ENCODE measurements around the gene C5AR1.
"Not testable (repeated sequence)": the region's sequence is repeated elsewhere in the genome, so short reads cannot be mapped to it uniquely, and the experiment has no call there.

Gene C5AR1

DNA sequence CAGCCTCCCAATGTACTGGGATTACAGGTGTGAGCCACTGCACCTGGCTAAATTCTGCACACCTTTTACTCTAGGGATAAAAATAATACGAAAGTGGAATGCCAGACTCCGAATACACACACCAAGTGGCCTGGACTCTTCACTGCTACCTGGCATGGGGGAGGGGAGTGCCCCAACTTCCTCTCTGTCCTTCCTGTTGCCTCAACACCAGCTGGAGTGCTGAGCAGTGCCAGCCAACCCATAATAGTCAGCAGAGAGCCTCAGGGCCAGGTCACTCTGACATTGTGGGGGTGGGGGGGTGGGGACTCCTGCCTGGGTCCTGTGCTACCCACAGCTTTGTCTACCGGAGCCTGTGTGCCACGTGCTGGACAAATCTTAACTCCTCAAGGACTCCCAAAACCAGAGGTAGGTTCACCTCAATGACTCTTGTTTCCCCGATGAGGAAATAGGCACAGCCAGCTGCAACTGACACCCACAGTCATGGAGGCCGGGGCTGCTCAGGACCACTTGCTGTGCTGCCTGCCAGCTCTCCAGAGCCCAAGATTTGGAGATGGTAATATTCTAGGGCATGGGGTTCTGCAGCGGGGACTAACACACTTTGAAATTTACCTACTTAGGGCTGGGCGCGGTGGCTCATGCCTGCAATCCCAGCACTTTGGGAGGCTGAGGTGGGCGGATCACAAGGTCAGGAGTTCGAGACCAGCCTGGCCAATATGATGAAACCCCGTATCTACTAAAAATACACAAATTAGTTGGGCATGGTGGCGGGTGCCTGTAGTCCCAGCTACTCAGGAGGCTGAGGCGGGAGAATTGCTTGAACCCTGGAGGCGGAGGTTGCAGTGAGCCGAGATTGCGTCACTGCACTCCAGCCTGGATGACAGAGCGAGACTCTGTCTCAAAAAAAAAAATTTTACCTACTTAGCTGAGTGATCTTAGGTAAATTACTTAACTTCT, 27.4 kb downstream of the C5AR1 start:
- not testable (repeated sequence) for FAIRE-seq

DNA sequence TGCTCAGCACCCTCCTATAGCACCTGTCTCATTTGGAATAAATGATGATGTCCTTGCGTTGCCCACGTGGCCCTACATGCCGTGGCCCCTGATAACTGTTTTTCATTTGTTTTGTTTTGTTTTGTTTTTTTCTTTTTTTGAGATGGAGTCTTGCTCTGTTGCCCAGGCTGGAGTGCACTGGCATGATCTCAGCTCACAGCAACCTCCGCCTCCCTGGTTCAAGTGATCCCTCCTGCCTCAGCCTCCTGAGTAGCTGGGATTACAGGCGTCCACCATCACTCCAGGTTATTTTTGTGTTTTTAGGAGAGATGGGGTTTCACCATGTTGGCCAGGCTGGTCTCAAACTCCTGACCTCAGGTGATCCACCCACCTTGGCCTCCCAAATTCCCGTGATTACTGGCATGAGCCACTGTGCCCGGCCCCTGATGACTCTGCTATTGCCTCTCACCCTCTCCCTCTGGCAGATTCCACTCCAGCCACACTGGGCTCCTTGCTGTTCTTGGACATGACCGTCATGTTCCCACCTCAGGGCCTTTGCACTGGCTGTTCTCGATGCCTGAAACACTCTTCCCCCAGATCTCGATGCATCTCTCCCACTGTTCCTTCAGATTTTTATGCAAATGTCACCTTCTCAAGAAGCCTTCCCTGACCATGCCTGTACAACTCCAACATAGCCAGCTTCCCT, 29.7 kb downstream of the C5AR1 start:
- no peak for FAIRE-seq

DNA sequence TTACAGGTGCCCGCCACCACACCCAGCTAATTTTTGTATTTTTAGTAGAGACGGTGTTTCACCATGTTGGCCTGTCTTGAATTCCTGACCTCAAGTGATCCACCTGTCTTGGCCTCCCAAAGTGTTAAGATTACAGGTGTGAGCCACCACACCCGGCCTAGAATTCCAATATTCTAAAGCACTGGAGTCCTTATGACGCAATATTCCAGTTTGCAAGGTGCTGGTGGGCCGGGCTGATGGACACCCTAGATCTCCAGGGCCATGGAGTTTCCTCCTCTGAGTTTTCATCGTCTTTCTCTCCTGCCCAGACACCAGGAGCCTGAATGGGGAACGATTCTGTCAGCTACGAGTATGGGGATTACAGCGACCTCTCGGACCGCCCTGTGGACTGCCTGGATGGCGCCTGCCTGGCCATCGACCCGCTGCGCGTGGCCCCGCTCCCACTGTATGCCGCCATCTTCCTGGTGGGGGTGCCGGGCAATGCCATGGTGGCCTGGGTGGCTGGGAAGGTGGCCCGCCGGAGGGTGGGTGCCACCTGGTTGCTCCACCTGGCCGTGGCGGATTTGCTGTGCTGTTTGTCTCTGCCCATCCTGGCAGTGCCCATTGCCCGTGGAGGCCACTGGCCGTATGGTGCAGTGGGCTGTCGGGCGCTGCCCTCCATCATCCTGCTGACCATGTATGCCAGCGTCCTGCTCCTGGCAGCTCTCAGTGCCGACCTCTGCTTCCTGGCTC, 31.0 kb downstream of the C5AR1 start:
- no peak for FAIRE-seq

DNA sequence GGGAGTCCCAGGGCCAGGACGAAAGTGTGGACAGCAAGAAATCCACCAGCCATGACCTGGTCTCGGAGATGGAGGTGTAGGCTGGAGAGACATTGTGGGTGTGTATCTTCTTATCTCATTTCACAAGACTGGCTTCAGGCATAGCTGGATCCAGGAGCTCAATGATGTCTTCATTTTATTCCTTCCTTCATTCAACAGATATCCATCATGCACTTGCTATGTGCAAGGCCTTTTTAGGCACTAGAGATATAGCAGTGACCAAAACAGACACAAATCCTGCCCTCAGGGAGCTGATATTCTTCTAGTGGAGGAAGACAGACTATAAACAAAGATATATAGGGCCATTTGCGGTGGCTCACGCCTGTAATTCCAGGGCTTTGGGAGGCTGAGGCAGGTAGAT, 32.1 kb downstream of the C5AR1 start:
- FAIRE-seq = no peak

DNA sequence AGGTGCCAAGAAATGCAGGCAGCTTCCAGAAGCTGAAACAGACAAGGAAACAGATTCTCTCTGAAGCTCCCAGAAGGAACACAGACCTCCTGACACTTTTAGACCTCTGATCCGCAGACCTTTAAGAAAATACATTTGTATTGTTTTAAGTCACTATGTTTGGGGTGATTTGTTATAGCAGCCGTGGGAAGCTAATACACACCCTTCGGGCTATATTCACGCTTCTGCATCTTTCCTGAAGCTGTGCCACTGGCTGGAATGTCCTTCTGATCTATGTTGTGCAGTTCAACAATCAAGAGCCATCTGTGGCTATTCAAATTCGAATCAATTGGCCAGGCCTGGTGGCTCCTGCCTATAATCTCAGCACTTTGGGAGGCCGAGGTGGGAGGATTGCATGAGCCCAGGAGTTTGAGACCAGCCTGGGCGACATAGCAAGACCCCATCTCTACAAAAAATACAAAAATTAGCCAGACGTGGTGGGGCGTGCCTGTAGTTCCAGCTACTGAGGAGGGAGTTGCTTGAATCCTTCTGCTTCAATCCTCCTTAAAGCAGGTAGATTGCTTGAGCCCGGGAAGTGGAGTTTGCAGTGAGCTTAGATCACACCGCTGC, 33.6 kb downstream of the C5AR1 start:
- FAIRE-seq = no peak

DNA sequence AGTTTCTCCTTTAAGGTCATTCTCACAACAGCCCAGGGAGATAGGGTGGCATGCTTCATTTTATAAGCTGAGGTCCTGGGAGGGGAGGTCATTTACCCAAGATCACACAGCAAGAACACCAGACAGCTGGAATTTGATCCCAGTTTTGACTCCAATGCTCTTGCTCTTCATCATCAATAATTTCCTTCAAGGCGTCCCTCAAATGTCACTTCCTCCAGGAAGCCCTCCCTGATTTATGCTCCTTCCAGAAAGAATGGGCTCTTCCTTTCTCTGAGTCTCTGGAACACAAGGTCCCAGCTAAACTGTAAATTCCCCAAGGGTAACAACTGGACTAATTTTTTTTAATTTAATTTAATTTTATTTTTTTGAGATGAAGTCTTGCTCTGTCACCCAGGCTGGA, 34.8 kb downstream of the C5AR1 start:
- no peak for FAIRE-seq

DNA sequence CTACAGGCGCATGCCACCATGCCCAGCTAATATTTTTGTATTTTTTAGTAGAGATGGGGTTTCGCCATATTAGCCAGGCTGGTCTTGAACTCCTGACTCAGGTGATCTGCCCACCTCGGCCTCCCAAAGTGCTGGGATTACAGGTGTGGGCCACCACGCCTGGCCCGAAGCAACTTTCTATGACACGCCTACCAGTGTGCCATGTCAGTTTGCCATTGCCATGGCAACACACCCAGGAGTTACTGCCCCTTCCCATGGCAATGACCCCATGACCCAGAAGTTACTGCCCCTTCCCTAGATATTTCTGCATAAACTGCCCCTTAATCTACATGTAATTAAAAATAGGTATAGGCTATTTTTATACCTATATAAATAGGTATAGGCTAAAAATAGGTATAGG, 36.4 kb downstream of the C5AR1 start:
- FAIRE-seq = not testable (repeated sequence)

DNA sequence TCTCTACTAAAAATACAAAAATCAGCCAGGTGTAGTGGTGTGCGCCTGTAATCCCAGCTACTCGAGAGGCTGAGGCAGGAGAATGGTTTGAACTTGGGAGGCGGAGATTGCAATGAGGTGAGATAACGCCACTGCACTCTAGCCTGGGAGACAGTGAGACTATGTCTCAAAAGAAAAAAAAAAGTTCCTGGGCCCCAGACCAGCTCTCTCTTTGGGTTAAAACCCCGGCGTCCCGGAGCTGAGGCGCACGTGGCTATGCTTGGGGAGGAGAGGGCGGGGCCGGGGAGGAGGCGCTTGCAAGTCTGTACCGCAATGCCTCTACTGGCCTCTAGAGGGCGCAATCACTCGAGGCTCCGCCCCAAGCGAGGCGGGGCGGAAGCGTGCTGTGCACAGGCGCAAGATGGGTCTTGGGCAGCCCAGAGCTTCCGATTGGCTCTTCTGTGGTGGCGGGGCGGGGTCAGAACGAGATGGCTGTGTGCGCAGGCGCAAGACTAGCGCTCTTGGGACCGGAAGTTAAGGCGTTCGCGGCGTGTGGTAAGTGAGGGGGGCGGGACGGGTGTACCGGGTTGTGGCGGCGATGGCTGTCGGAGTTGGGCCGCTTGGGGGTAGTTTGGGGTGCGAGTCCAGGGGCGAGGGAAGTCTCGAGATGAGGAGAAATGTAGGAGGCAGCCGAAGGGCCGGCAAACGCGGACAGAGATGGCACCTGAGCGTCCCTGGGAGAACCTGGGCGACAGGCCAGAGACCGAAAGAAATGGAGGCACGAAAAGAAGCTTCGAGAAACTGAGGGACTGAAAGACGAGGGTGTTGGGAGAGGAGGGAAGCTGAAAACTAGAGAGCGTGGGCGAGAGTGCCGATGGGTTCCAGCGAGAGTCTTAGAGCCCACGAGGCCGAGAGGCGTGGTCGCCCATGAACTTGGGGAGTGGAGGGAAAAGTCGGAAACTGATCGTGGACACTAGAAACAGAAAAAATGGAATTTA, 39.4 kb downstream of the C5AR1 start, which contains the start of gene DHX34:
TSS of gene DHX34 (plus strand) at position 497 of the 977 bp plus-strand sequence. CDS start 3,716 bp downstream, outside the sequence.
- FAIRE-seq = peak; percentile 98

DNA sequence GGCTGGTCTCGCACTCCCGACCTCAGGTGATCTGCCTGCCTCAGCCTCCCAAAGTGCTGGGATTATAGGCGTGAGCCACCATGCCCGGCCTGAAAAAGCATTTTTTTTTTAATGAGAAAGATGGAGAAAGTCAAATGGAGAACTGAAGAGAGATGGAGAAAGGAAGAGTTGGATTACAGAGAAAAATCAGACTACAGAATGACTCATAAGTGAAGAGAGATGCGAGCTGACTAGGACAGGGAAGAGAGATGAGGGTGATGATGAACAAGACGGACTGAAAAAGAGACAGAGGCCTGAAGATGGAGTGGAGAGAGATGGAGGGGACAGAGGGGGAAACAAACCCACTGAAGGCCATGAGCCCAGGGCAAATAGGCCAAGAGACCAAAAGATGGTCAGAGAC, 41.0 kb downstream of the C5AR1 start:
- FAIRE-seq = no peak

DNA sequence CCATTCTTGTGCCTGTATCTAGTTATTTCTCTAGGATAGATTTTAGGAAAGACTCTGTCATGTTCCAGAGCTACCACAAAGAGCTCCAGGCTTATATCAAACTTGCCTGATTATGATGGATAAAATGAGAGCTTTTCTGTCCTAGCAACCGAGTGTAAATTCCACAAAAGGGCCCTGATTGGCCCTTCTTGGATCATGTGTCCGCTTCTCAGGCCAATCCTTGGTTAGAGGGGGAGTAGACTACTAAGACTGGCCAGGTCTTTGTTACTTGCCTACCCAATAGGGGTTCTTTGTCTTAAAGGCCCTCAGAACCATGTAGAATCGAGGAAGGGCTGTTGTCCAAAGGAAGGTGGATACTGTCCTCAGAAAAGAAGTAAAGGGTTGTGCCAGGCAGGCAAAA, 41.9 kb downstream of the C5AR1 start:
- FAIRE-seq = peak; percentile 50

DNA sequence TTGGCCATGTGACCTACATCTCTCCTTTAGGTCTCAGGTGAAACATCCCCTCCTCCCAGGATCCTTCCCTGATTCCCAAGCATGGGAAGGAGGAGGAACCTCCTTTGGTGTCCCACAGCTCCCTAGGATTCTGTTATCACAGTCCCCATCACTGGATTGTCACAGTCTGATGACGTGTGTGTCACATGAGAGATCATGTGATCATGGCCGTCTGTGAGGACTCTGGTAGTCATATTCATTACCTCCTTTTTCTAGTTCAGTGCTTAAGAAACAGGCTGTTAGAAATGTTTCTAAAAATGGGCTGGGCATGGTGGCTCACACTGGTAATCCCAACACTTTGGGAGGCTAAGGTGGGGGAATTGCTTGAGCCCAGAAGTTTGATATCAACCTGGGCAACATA, 42.4 kb downstream of the C5AR1 start:
- no peak for FAIRE-seq

DNA sequence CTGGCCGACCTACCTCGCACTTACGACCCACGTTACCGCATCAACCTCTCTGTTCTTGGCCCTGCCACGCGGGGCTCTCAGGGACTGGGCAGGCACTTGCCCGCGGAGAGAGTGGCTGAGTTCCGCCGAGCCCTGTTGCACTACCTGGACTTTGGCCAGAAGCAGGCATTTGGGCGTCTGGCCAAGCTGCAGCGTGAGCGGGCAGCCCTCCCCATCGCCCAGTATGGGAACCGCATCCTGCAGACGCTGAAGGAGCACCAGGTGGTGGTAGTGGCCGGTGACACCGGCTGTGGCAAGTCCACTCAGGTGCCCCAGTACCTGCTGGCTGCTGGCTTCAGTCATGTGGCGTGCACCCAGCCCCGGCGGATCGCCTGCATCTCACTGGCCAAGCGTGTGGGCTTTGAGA, 43.6 kb downstream of the C5AR1 start:
- FAIRE-seq = no peak

DNA sequence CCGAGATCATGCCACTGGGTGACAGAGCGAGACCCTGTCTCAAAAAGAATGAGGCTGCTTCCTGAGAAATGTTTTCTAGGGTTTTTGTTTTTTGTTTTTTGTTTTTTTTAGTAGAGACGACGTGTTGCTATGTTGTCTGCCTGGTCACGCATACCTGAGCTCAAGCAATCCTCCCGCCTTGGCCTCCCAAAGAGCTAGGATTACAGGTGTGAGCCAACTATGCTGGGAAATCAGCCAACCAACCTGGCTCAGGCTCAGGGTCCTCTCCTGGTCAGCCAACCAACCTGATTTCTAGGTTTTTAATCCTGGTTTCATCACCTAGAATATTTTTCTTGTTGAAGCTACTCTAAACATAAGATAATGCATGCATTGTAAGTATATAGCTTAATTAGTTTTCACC, 47.2 kb downstream of the C5AR1 start:
- FAIRE-seq = no peak

DNA sequence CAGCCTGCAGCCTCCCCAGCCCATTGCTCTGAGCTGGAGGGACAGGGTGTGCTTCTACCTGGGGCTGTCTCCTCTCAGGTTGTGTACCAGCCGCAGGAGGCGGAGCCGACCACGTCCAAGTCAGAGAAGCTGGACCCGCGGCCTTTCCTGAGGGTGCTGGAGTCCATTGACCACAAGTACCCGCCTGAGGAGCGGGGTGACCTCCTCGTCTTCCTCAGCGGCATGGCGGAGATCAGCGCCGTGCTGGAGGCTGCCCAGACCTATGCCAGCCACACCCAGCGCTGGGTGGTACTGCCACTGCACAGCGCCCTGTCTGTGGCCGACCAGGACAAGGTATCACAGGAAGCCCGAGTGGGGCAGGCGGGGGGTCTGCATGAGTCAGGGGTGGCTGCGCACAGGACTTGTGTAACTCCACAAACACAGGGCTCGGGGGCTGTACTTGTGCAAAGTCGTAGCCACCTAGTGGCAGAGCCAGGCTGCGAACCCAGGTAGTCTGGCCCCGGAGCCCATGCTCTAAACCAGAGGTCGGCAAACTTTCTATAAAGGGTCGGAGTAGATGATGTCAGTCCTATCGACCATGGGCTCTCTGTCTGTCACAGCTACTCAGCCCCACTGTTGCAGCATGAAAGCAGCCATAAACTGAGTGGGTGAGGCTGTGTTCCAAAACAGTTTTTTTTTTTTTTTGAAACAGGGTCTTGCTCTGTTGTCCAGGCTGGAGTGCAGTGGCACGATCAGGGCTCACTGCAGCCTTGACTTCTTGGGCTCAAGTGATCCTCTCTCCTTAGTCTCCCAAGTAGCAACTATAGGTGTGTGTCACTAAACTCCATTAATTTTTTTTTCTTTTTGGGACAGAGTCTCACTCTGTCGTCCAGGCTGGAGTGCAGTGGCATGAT, 48.4 kb downstream of the C5AR1 start:
- no peak for FAIRE-seq

DNA sequence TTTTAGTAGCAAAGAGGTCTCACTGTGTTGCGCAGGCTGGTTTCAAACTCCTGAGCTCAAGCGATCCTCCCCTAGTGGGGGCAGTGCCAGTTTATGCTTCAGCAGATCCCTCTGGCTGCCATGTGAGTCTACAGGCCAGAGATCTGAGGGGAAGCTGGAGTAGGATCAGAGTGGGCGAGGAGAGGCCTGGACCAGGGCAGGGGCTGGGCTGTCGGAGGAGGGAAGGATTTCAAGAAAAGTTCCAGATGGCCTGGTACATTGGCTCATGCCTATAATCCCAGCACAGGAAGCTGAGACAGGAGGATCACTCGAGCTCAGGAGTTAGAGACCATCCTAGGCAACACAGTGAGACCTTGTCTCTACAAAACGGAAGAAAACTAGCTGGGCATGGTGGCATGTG, 49.3 kb downstream of the C5AR1 start:
- no peak for FAIRE-seq

DNA sequence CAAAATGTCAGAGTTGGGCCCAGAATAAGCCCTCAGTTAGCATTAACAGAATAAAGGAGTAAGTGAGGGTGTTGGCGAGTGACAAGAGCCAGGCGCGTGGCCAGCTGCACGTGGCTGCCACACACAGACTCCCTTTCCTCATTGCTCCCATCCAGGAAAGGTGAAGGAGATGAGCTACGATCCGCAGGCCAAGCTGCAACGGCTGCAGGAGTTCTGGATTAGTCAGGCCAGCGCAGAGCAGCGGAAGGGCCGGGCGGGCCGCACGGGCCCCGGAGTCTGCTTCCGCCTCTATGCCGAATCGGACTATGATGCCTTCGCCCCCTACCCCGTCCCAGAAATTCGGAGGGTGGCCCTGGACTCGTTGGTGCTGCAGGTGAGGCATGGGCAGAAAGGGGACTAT, 52.7 kb downstream of the C5AR1 start:
- FAIRE-seq = no peak

DNA sequence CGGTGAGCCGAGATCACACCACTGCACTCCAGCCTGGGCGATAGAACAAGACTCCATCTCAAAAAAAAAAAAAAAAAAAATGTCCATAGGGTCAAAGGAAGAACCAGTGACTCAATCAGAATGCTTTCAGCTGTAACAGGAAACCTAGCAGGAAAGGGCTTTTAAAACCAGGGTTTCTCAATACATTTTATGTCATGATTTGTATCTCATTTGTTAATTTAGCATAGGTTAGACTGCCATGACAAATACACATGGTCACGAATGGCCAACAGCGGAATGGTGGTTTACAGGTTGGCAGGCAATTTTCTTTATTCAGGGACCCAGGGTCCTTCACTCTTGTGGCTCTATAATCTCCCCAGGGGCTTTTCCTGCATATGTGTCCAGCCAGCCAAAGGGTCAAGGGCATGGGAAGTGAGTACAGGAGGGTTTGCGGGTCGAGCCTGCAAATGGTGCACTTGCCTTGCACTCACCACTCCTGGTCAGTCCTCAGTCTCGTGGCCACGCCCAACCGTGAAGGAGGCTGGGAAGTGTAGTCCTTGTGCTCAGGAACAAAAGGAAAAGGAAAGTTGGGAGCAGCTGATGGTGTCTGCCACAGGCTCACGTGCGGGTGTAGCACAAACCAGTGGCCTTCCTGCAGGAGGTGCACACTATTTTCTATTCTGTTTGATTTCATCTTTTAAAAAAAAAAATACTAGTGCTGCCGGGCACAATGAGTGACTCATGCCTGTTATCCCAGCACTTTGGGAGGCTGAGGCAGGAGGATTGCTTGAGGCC, 54.3 kb downstream of the C5AR1 start:
- FAIRE-seq = no peak

DNA sequence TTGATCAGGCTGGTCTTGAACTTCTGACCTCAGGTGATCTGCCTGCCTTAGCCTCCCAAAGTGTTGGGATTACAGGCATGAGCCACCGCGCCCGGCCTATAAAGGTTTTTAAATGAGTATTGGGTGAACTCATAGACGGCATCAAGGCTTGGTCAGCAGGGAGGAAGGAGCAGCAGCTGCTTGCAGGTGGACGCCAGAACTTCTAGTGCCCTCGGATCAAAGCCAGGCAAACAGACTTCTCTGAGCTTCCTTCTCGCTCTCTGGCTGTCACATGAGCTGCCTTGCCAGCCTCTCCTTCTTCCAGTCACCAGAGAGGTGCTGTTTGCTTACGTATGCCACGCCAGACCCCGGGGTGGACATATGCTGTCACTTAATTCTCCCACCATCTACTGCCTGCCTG, 55.8 kb downstream of the C5AR1 start:
- not testable (repeated sequence) for FAIRE-seq

DNA sequence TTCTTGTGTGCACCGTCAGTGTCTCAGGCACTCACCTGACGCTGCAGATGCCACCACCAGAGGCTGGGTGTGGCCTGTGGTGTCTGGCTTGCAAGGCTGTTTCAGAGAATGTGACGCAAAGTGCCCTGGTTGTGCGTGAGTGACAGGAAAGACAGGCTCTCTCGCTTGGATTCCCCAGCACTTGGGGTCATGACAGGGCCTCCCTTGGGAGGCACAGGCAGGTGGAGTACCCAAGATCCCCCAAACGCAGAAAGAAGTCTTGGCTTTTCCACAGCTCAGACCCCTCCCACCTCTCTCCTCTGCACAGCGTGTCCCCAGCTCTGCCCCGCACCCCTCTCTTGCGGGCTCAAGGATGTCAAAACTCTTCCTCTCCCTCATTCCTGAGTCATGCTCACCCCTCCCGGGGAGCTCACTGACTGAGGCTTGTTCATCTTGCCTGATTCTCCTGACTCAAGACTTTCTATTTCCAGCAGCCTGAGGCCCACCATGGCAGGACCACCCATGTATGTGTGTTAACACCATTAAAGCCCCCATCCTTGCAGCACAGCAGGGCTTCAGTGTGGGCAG, 60.5 kb downstream of the C5AR1 start:
- FAIRE-seq = no peak

All from G401.6 (cell line).